Pericardium fibroblast (primary cell): ENCODE data around the gene MAP1LC3A. TPM values are rescaled to one million over a fixed set of nuclear protein-coding genes. Genes with fewer than 3 reads are reported as not detected.

ENCODE experiments used
- total RNA-seq: library from RNA; depleted of rRNA; stranded (reverse); fragments of >200 nt; gene quantifications from 2 replicates; pipeline ENCODE4 v1.2.3, GENCODE V29; 2015

The MAP1LC3A gene
- 84.7 and 125 TPM in 2 replicates for total RNA-seq

DNA sequence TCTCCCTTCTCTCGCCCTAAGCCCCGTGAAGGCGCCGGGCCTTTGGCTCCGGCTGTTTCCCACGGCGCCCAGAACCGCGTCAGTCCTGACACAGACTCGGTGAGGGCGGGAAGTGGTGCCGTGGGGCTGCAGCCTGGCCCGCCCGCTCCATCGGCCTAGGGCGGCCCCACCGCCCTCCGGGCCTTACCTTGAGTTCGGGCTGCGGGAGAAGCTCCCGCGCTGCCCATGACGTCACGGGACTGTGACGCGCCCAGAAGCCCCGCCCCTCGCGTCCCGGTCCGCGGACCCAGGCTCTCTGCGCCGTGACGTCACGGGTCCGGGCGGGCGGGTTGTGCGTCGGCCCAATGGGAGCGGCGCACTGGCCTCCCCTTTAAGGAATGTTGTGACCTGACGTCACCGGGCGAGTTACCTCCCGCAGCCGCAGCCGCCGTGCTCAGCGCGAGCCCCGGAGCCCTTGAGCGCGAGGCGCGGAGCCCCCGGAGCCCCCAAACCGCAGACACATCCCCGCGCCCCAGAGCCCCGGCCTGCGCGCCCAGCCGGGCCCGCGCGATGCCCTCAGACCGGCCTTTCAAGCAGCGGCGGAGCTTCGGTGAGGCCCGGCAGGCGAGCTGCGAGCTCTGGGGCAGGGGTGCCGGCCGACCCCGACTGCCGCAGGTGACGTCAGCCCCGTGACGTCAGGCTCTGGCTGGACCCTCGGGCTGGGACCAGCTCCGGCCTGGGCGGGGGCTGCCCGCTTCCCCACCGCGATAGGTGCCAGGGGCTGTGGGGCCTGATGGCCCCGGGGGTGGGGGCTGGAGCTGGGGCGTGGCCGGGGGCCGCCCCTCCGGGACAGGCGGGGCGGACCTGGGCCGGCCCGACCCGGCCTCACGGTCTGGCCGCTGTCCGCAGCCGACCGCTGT, at the start of gene MAP1LC3A:
TSS of gene MAP1LC3A (plus strand) at position 399 of the 899 bp plus-strand sequence. CDS start at position 550, 151 bp downstream.

DNA sequence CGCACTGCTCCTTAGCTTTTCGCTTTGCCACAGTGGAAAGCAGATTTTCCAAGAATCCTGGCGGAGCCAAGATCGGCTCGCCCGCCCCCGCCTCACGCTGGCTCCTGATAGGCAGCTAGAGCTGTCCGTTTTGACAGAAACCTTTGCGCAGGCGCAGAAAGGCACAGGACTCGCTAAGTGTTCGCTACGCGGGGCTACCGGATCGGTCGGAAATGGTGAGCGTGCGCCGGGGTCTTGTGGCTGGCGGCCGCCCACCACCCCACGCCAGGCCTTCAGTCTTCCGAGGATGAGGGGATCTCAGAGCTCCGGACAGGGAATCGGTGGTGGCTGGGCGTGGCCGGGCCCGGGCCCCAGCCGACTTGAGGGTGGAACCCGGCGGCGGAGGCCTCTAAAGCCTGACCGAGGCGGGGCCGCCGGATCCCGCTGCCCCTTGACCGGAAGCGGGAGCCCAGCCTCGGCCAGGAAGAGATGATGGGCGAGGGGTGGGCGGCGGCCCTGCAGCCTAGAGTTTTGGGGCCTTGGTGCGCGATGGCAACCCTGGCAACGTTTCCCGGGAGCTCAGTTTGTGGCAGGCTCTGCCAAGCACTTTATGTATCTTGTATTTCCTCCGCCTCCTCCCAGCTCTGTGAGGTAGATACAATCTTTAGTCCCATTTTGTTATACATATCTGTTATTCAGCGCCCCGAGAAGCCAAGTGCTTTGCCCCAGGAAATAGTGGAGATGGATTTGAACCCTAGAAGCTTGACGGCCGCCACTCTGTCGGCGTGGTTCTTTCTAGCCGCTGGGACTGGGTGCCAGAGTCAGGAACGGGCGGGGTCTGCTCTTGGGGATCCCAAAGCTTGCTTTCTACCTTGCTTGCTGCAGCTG, 42.0 kb upstream of the MAP1LC3A start, which contains the start of gene DYNLRB1:
TSS of gene DYNLRB1 (plus strand) at position 176 of the 867 bp plus-strand sequence. CDS start at position 213, 37 bp downstream.

Other genes with a start within 250 kb of the MAP1LC3A start
- gene ITCH, start 195.4 kb upstream of the MAP1LC3A start, total RNA-seq, result 29.2 and 32.8 TPM in 2 replicates
- 105 and 133 TPM in 2 replicates for gene DYNLRB1, start 42.3 kb upstream of the MAP1LC3A start, total RNA-seq
- 10.0 and 20.9 TPM in 2 replicates for gene PIGU, start 118.4 kb downstream of the MAP1LC3A start, total RNA-seq
- gene TP53INP2, start 145.6 kb downstream of the MAP1LC3A start, total RNA-seq, result 5.9 and 6.9 TPM in 2 replicates